Muscle layer of colon (tissue), 2 donors: ENCODE data around the gene AGMO.

Source experiments
- H3K27ac ChIP-seq: one replicate; pipeline ENCODE4 v1.7.0; 2013; ENCODE audit warnings: low read depth, mild to moderate bottlenecking, low read length, moderate library complexity
- H3K27me3 ChIP-seq, 2 donors: one replicate each; pipeline ENCODE4 v1.7.0; 2013; ENCODE audit warnings: low read length in 2 of 2, mild to moderate bottlenecking in 2 of 2; ENCODE audit not compliant: insufficient read depth in 2 of 2, control insufficient read depth in 1 of 2
- H3K36me3 ChIP-seq: one replicate; pipeline ENCODE4 v1.7.0; 2013; ENCODE audit warnings: mild to moderate bottlenecking, low read length; ENCODE audit not compliant: insufficient read depth
- H3K4me1 ChIP-seq: one replicate; pipeline ENCODE4 v1.7.0; 2013; ENCODE audit warnings: mild to moderate bottlenecking, low read length; ENCODE audit not compliant: insufficient read depth
- H3K4me3 ChIP-seq, 2 donors: one replicate each; pipeline ENCODE4 v1.7.0; 2013; ENCODE audit warnings: low read length in 2 of 2, low read depth in 1 of 2, mild to moderate bottlenecking in 1 of 2, moderate library complexity in 1 of 2
- H3K9ac ChIP-seq: one replicate; pipeline ENCODE4 v1.7.0; 2013; ENCODE audit warnings: low read length
- H3K9me3 ChIP-seq: one replicate; pipeline ENCODE4 v1.7.0; 2013; ENCODE audit warnings: mild to moderate bottlenecking, low read length
- donor health status: abdominal sarcoma.
- donor health status: Adenocarcinoma of cecum.

AGMO gene

DNA sequence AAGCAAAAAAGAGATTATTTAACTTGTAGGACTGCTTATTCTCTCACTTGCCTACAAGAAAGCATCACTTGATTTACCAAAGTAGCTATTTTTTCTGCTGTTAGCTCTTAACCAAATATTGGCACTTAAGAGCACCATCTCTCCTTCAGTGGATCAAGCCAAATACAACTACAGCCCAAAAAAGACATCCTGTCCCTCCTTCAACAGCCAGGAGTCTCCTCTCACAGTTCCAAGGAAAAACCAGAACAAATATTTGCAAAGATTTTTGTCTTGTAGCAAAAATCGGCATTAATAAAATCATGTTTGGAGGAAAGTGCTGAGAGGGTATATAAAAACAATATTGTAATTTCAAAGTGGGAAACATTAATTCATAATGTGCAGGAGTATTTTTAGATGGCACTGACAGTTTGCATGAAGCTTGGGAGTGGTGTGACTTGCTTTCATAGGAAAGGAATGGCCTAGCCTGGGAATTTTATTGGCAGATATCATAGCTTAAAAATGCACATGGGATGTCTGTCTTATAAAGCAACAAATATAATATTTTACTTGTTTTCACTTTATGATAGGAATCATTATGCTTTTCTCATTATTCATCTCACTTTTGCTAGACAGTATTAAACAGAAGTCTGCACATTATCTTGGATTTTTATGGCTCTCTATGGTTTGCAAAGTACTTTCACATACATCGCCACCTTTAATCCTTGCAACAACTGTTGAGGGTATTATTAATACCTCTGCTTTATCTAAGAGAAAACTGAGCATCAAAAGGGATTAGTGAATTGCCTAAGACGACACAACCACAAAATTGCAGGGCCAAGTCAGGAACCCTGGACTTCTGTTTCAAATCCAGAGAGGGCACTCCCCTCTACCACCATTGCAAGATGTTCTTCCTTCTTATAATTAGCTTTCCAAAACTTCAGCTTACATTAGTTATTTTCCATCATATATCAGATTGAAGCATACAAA, 103.5 kb downstream of the AGMO start:
- H3K4me3 ChIP-seq = no peak overlapping the region
- no peaks in the 10 kb centered on the region for H3K4me1 ChIP-seq
- H3K27ac ChIP-seq = no peak overlapping the region
- H3K9me3 ChIP-seq = no peaks in the 10 kb centered on the region
- no peaks in the 10 kb centered on the region for H3K27me3 ChIP-seq
- H3K9ac ChIP-seq = no peak overlapping the region
- no peaks in the 10 kb centered on the region for H3K36me3 ChIP-seq

DNA sequence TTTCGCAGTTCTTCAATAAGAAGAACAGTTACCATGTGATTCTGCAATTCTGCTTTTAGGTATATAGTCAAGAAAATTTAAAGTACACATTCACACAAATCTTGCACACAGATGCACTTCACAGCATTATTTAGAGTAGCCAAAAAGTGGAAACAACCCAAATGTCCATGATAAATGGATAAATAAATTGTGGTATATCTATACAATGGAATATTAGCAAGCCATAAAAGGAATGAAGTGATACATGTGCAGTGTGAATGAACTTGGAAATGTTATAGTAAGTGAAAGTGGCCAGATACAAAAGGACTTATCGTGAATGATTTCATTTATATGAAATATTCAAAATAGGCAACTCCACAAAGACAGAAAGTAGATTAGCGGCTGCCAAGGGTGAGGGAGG, 109.1 kb downstream of the AGMO start:
- no peaks in the 10 kb centered on the region for H3K27me3 ChIP-seq
- no peak overlapping the region for H3K27ac ChIP-seq
- no peaks in the 10 kb centered on the region for H3K36me3 ChIP-seq
- H3K9ac ChIP-seq = no peak overlapping the region
- no peaks in the 10 kb centered on the region for H3K9me3 ChIP-seq
- no peak overlapping the region for H3K4me3 ChIP-seq
- H3K4me1 ChIP-seq = no peaks in the 10 kb centered on the region

DNA sequence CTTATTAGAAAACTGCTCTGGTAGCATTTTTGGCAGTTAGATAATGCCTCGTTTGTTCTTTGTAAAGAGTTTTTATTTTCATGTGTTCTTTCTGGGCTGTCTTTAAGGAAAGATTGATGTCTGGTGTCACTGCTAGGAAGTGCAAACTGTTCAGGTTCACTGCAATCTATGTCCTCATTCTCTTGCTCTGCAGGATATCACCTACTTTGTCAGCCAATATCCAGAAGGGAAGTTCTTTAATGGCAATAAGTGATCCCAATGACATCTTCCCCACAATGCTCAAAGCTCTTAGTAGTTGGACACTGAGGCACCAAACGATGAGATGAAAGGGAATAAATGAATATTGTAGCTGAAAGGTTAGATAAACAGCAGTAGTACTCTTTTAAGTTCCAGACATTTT, 115.1 kb downstream of the AGMO start:
- Histone ChIP-seq H3K9me3 (no peaks in the 10 kb centered on the region), H3K36me3 (no peaks in the 10 kb centered on the region), H3K27me3 (no peaks in the 10 kb centered on the region), H3K4me1 (no peaks in the 10 kb centered on the region), H3K27ac (no peak overlapping the region), H3K9ac (no peak overlapping the region), H3K4me3 (no peak overlapping the region)

DNA sequence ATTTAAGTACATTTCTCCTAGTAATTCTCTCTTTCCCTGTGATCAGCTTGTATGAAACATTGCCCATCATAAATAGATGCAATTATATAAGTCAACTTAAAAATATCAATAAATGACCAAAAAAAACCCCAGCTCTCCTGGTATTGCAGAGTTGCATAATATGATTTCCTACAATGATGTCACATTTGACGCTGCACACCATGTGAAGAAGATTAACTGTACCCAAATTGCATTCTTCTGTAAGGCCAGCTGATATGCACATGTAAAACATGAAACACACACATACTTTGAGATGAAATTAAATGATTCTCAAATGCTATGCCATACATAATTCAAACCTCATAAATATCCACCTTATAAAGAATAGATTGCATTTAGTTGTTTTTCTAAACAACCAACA, 115.5 kb downstream of the AGMO start:
- Histone ChIP-seq H3K4me3 (no peak overlapping the region), H3K36me3 (no peaks in the 10 kb centered on the region), H3K9ac (no peak overlapping the region), H3K27me3 (no peaks in the 10 kb centered on the region), H3K4me1 (no peaks in the 10 kb centered on the region), H3K9me3 (no peaks in the 10 kb centered on the region), H3K27ac (no peak overlapping the region)

DNA sequence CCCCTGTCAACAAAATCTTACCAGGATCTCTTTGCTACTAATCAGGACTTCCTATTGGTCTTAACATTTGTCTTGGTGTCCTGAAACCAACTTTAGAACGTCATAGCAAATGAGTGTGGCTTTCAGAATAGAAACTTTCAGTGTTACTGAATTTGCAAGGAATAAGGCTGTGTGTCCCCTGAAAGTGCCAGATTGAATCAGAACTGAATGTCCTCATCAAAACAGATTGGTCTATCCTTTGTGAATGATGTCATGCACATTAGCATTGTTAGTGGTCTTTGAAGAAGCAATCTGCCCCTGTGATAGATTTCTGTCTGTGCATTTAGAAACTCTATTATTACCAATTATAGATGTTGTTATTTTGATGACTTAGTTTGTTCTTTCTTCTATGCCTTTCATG, 119.9 kb downstream of the AGMO start:
- Histone ChIP-seq H3K9me3 (no peaks in the 10 kb centered on the region), H3K9ac (no peak overlapping the region), H3K27ac (no peak overlapping the region), H3K27me3 (no peaks in the 10 kb centered on the region), H3K4me3 (no peak overlapping the region), H3K4me1 (no peaks in the 10 kb centered on the region), H3K36me3 (no peaks in the 10 kb centered on the region)

DNA sequence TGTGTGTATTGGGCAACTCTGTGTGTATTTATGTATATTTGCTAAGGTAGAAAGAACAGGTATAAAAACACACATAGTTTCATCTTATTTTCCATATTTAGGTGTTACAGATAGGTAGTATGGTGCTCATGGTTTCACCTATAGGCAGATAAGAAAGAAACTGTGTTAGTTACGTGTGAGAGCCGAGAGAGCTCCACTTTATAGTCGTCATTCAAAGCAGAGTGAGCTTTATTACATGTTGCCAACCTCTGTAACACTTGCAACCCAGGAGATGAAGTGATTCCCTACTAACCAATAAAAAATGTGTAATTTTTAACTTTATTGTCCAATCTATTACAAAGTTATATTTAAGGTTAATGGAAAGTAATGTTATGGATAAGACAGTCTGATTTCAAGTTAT, 121.3 kb downstream of the AGMO start:
- Histone ChIP-seq H3K27ac (no peak overlapping the region), H3K27me3 (no peaks in the 10 kb centered on the region), H3K9me3 (no peaks in the 10 kb centered on the region), H3K36me3 (no peaks in the 10 kb centered on the region), H3K9ac (no peak overlapping the region), H3K4me1 (no peaks in the 10 kb centered on the region), H3K4me3 (no peak overlapping the region)

DNA sequence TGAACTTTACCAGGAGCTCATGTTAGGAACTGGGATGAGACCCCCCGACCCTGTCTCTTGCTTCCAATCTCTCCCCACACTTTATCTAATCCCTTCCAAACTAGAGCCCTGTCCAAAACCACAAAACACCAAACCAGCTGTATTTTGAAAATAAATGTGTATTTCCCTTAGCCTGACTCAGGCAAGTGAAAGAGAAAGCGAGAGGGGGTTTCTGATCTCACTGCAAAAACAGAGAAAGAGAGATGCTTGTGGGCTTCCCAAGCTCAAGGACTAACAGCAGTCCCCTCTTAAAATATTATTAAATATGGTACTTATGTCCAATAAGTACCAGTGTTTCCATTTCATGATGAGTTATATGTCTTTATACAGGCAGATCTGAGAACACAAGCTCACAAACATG, 122.0 kb downstream of the AGMO start:
- no peak overlapping the region for H3K4me3 ChIP-seq

DNA sequence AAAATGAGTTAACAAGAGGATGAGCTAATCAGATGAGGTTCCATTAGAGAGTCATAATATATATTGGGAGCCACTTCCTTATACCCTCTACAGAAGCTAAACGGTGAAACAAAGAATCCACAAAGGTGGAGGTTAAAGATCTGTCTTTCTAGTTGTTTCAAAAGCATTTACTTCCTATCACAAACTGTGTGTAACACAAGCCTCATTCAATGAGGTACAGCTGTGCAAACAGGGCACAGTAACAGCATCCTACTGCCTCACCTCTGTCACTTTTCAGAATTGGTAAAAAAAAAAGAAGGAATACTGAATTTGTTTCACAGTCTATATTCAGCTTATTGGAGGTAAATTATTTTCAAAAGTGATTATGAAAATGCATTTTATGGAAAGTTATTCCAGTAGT, 128.7 kb downstream of the AGMO start:
- no peak overlapping the region for H3K27ac ChIP-seq
- no peaks in the 10 kb centered on the region for H3K9me3 ChIP-seq
- no peaks in the 10 kb centered on the region for H3K4me1 ChIP-seq
- no peak overlapping the region for H3K9ac ChIP-seq
- no peak overlapping the region for H3K4me3 ChIP-seq
- H3K36me3 ChIP-seq = no peaks in the 10 kb centered on the region
- no peaks in the 10 kb centered on the region for H3K27me3 ChIP-seq

More for the DNA sequence above, 122.0 kb downstream of the AGMO start:
- no peak overlapping the region for H3K9ac ChIP-seq
- H3K36me3 ChIP-seq = no peaks in the 10 kb centered on the region
- no peaks in the 10 kb centered on the region for H3K4me1 ChIP-seq
- no peak overlapping the region for H3K27ac ChIP-seq
- no peaks in the 10 kb centered on the region for H3K27me3 ChIP-seq
- H3K9me3 ChIP-seq = no peaks in the 10 kb centered on the region

DNA sequence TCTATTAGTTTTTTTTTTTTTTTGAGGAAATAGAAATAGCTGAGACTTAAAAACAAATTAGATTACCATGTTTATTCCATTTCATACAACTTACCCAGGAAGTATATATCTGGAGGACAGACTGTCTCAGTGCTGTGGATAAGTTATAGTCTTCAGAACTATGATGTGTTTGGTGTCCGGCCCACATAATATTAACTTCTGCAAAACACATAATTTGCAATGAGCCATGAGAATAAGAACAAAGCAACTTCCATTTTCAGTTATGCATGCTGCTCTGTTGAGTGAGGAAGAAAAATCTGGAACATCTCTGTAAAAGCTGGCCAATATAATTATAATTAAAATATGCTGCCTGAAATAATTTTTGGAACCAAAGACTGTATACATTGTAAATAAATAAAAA, 130.9 kb downstream of the AGMO start:
- Histone ChIP-seq H3K9me3 (no peaks in the 10 kb centered on the region), H3K27me3 (no peaks in the 10 kb centered on the region), H3K9ac (no peak overlapping the region), H3K36me3 (no peaks in the 10 kb centered on the region), H3K4me1 (no peaks in the 10 kb centered on the region), H3K27ac (no peak overlapping the region), H3K4me3 (no peak overlapping the region)

DNA sequence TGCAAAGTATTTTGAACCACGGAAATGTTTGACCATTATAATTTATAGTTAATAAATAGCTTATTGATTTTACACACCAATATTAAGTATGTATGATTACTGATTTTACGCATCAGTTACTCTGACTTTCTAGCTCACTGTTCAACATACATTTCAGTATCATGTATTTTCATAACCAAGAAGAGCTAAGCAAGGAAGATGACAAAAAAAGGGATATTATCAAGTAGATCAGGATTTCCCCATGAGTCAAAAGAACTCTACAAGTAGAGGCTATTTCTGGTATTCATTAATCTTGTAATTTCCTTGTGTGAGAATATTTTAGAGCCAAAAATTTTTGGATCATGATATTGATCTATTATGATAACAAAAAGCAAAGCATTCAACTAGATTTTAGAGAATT, 131.6 kb downstream of the AGMO start:
- Histone ChIP-seq H3K36me3 (no peaks in the 10 kb centered on the region), H3K4me1 (no peaks in the 10 kb centered on the region), H3K27me3 (no peaks in the 10 kb centered on the region), H3K9ac (no peak overlapping the region), H3K9me3 (no peaks in the 10 kb centered on the region), H3K4me3 (no peak overlapping the region), H3K27ac (no peak overlapping the region)

DNA sequence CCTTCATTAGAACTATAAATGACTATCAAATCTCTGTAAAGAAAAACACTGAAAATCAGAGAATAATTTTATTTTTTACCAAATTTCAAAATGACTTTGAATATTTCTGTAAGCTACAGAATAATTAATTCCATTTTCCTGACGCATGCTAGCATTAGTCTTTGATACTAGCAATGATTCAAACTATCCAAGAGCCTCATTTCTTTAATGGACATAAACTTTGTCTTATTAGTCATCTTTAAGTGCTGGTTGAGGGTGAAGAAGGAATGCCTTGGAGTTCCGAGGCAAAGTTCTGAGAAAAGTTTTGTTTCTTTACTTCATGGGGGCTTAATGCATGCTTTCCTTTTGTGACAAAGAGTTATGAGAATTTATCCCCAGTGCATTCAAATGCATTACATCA, 137.3 kb downstream of the AGMO start:
- Histone ChIP-seq H3K4me1 (no peaks in the 10 kb centered on the region), H3K27ac (no peak overlapping the region), H3K9ac (no peak overlapping the region), H3K9me3 (no peaks in the 10 kb centered on the region), H3K27me3 (no peaks in the 10 kb centered on the region), H3K4me3 (no peak overlapping the region), H3K36me3 (no peaks in the 10 kb centered on the region)

DNA sequence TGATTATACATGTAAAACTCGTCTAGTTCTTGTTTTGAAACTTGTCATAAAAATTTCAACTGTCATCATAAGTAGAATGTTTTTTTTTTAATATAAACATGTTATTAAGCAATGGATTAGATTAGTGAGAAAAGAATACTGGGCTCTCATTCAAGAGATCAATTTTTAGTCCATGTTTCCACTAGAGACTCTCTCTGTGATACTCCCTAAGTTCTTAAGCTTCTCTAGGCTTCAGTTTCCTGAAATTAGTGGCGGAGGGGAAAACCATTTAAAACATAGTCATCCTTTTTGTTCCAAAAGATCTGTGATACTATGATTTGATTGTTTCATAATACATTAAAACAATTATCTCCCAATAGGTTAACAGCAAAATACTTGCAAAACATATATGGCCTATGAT, 142.2 kb downstream of the AGMO start:
- Histone ChIP-seq H3K27ac (no peak overlapping the region), H3K4me3 (no peak overlapping the region), H3K9me3 (no peaks in the 10 kb centered on the region), H3K9ac (no peak overlapping the region), H3K4me1 (no peaks in the 10 kb centered on the region), H3K36me3 (no peaks in the 10 kb centered on the region), H3K27me3 (no peaks in the 10 kb centered on the region)
